B cell (primary cell): ENCODE data around the gene NAGLU. TPM values are rescaled to one million over a fixed set of nuclear protein-coding genes. Genes with fewer than 3 reads are reported as not detected.

Source experiments
- ATAC-seq: fragments of 200-7000 bp; cut with Tn5 transposase; one replicate; pipeline ENCODE4 v1.10.0; 2021; ENCODE audit warnings: low read depth, mild to moderate bottlenecking, moderate number of reproducible peaks, moderate library complexity
- CTCF ChIA-PET: fragments of 350-600 bp; sonication (Branson Sonifier 250); formaldehyde crosslinking; loops from one replicate; lab custom pipeline; 2021; ENCODE audit warnings: antibody characterized with exemption, inconsistent platforms; lab: Charles Lee
- POLR2A ChIA-PET: fragments of 350-600 bp; sonication (Branson Sonifier 250); formaldehyde crosslinking; loops from one replicate; lab custom pipeline; 2021; ENCODE audit warnings: antibody characterized with exemption; lab: Charles Lee
- DNase-seq: peaks from one replicate; pipeline ENCODE4 v3.0.0; 2013
- H2AFZ ChIP-seq: 2 replicates; pipeline ENCODE4 v1.6.1; 2012; ENCODE audit warnings: mild to moderate bottlenecking, low read depth, low read length; ENCODE audit not compliant: insufficient read depth, poor library complexity, severe bottlenecking
- H3K27ac ChIP-seq, 2 donors: 1 replicate in 1 of 2; 2 replicates in 1 of 2; pipeline ENCODE4 v1.5.1; 2012 to 2013; ENCODE audit warnings: low read length in 2 of 2, mild to moderate bottlenecking in 2 of 2, moderate library complexity in 1 of 2
- H3K27me3 ChIP-seq, 4 experiments: fragments of 200-600 bp in 1 of 4; sonication (generic) in 1 of 4; replicated peaks in 1 of 4; 1 replicate in 2 of 4; 2 replicates in 2 of 4; pipeline versions ENCODE4 v1.6.1 to v1.7.0; 2013 to 2016; ENCODE audit warnings: low read length in 3 of 4, mild to moderate bottlenecking in 2 of 4, mixed read lengths in 1 of 4, moderate library complexity in 1 of 4; ENCODE audit not compliant: insufficient read depth in 4 of 4, control insufficient read depth in 3 of 4; ENCODE audit errors: control extremely low read depth in 1 of 4
- H3K36me3 ChIP-seq, 2 experiments: replicated peaks in 1 of 2; 1 replicate in 1 of 2; 2 replicates in 1 of 2; pipeline versions ENCODE4 v1.6.1 to v1.7.1; 2013; ENCODE audit warnings: low read length in 1 of 2; ENCODE audit not compliant: insufficient read depth in 2 of 2, control insufficient read depth in 1 of 2; ENCODE audit errors: control extremely low read depth in 1 of 2, extremely low read depth in 1 of 2
- H3K4me1 ChIP-seq, 2 donors: fragments of 200-600 bp in 1 of 2; sonication (generic) in 1 of 2; 1 replicate in 1 of 2; 2 replicates in 1 of 2; pipeline versions ENCODE4 v1.5.1 to v1.6.1; 2013 to 2017; ENCODE audit warnings: low read length in 2 of 2; ENCODE audit not compliant: control insufficient read depth in 2 of 2, insufficient read depth in 2 of 2
- H3K4me2 ChIP-seq: replicated peaks from 2 replicates; pipeline ENCODE3; 2012; ENCODE audit warnings: mild to moderate bottlenecking, low read depth, low read length; ENCODE audit not compliant: poor library complexity, severe bottlenecking
- H3K4me3 ChIP-seq, 5 experiments: fragments of 200-600 bp in 1 of 5; sonication (generic) in 1 of 5; 1 replicate in 3 of 5; 2 replicates in 2 of 5; pipeline versions ENCODE4 v1.5.1 to v1.7.0; 2011 to 2016; ENCODE audit warnings: low read length in 4 of 5, mild to moderate bottlenecking in 4 of 5, low read depth in 2 of 5, control low read depth in 1 of 5, moderate library complexity in 1 of 5; ENCODE audit not compliant: insufficient read depth in 1 of 5; ENCODE audit errors: control extremely low read depth in 1 of 5, extremely low read depth in 1 of 5
- H3K79me2 ChIP-seq: fragments of 200-600 bp; sonication (generic); one replicate; pipeline ENCODE4 v1.6.0; 2016; ENCODE audit warnings: low read length; ENCODE audit not compliant: control insufficient read depth, insufficient read depth
- H3K9ac ChIP-seq: fragments of 200-600 bp; sonication (generic); 2 replicates; pipeline ENCODE4 v1.6.1; 2017; ENCODE audit warnings: mild to moderate bottlenecking, low read length, moderate library complexity
- H3K9me3 ChIP-seq, 3 donors: one replicate each; pipeline versions ENCODE4 v1.6.1 to v1.7.1; 2013; ENCODE audit warnings: low read length in 2 of 3; ENCODE audit not compliant: control insufficient read depth in 2 of 3, insufficient read depth in 1 of 3; ENCODE audit errors: control extremely low read depth in 1 of 3
- H4K20me1 ChIP-seq: 2 replicates; pipeline ENCODE4 v1.6.0; 2012; ENCODE audit warnings: mild to moderate bottlenecking, low read length; ENCODE audit not compliant: insufficient read depth, control insufficient read depth, poor library complexity, severe bottlenecking
- H3K27ac Mint-ChIP-seq: one replicate; pipeline ENCODE4 v1.8.0; 2021; ENCODE audit warnings: mixed read lengths
- H3K27me3 Mint-ChIP-seq: one replicate; pipeline ENCODE4 v1.8.0; 2021; ENCODE audit warnings: mixed read lengths
- H3K4me1 Mint-ChIP-seq: one replicate; pipeline ENCODE4 v1.8.0; 2021; ENCODE audit warnings: mixed read lengths
- H3K4me3 Mint-ChIP-seq: one replicate; pipeline ENCODE4 v1.8.0; 2021; ENCODE audit warnings: mixed read lengths
- H3K9me3 Mint-ChIP-seq: one replicate; pipeline ENCODE4 v1.8.0; 2022; ENCODE audit warnings: mixed read lengths; ENCODE audit not compliant: insufficient read depth
- CTCF ChIP-seq: fragments of 200-600 bp; IDR thresholded peaks from one replicate; pipeline ENCODE4 v1.8.0; 2022; ENCODE audit warnings: antibody characterized with exemption, mild to moderate bottlenecking
- EZH2 ChIP-seq: IDR thresholded peaks from 2 replicates; pipeline ENCODE4 v1.6.1; 2012; ENCODE audit warnings: borderline replicate concordance, low read depth, mild to moderate bottlenecking, moderate library complexity, low read length; ENCODE audit not compliant: insufficient read depth, poor library complexity, severe bottlenecking
- WGBS: methylation state at CpG from one replicate; pipeline ENCODE4 v1.1.5; 2013; ENCODE audit warnings: missing lambda C conversion rate; ENCODE audit not compliant: insufficient coverage; 5-methylcytosine and 5-hydroxymethylcytosine counted together
- intact Hi-C: fragments of 100-400 bp; cut with micrococcal nuclease; formaldehyde crosslinking; loops from one replicate; pipeline ENCODE4 v1.10.0; 2022
- polyA plus RNA-seq: library from polyadenylated mRNA; depleted of rRNA; stranded (reverse); fragments of >200 nt; gene quantifications from 2 replicates; pipeline ENCODE4 v1.2.3, GENCODE V29; 2012
- total RNA-seq, 2 donors: library from RNA; stranded (reverse); fragments of 120-200 nt in 1 of 2; gene quantifications; 1 replicate in 1 of 2; 2 replicates in 1 of 2; pipeline versions ENCODE4 v1.2.3 to v1.2.4, GENCODE V29; 2013 to 2022

The NAGLU gene
- total and polyA plus RNA-seq, 2 donors (not counting 1 experiment from before 2014, with no cell fraction given): 44.8 to 52.4 TPM

- intact Hi-C loops: no loop called here
- Mint-ChIP-seq H3K27ac (no peak overlapping the region), H3K4me1 (peaks cover 6% of the 10 kb centered on the region), H3K4me3 (no peak overlapping the region), H3K27me3 (no peaks in the 10 kb centered on the region), H3K9me3 (no peaks in the 10 kb centered on the region)
- H3K4me3 ChIP-seq: no peak overlapping the region
- H3K79me2 ChIP-seq: no peaks in the 10 kb centered on the region
- peaks cover 0 to 37% of the 10 kb centered on the region in 2 experiments for H3K36me3 ChIP-seq
- no peak for ATAC-seq
- no peak overlapping the region for H2AFZ ChIP-seq
- ChIA-PET CTCF (no interaction called here), POLR2A (no interaction called here)
- H4K20me1 ChIP-seq: no peaks in the 10 kb centered on the region
- 94% methylated on average over 9 of the region's 9 CpGs for WGBS
- no peak for DNase-seq
- no peaks in the 10 kb centered on the region for H3K9me3 ChIP-seq
- no peak overlapping the region for H3K27ac ChIP-seq
- H3K4me1 ChIP-seq: peaks cover 2 to 7% of the 10 kb centered on the region in 2 donors
- H3K4me2 ChIP-seq: no peak overlapping the region
- no peaks in the 10 kb centered on the region for H3K27me3 ChIP-seq
- no peak for TF ChIP-seq CTCF
- TF ChIP-seq EZH2: no peak
- H3K9ac ChIP-seq: no peak overlapping the region
These were observed 13.7 kb upstream of the NAGLU start for GRCh38 chr17:42522263-42522790.

- no peaks in the 10 kb centered on the region for H3K9me3 Mint-ChIP-seq
- CTCF ChIA-PET: no interaction called here
These were observed 13.2 kb upstream of the NAGLU start for GRCh38 chr17:42522798-42523278.

More at GRCh38 chr17:42522798-42523278, 13.2 kb upstream of the NAGLU start:
- H4K20me1 ChIP-seq: no peaks in the 10 kb centered on the region
- DNase-seq (peak; percentile 7), ATAC-seq (no peak)
- H3K27ac Mint-ChIP-seq: no peak overlapping the region
- no peak overlapping the region for H3K4me2 ChIP-seq
- no peak overlapping the region for H3K4me3 Mint-ChIP-seq
- POLR2A ChIA-PET: no interaction called here
- H3K4me3 ChIP-seq: no peak overlapping the region
- H3K36me3 ChIP-seq: peaks cover 0 to 35% of the 10 kb centered on the region in 2 experiments
- intact Hi-C loops: no loop called here
- peaks cover 5% of the 10 kb centered on the region for H3K4me1 Mint-ChIP-seq
- H3K27ac ChIP-seq: no peak overlapping the region
- H3K9ac ChIP-seq: no peak overlapping the region
- no peaks in the 10 kb centered on the region for H3K27me3 Mint-ChIP-seq
- no peaks in the 10 kb centered on the region for H3K27me3 ChIP-seq
- H3K9me3 ChIP-seq: no peaks in the 10 kb centered on the region
- 97% methylated on average over 8 of the region's 8 CpGs for whole genome bisulfite sequencing
- H3K79me2 ChIP-seq: no peaks in the 10 kb centered on the region
- peaks cover 3 to 8% of the 10 kb centered on the region in 2 donors for H3K4me1 ChIP-seq
- TF ChIP-seq EZH2 (no peak), CTCF (no peak)
- no peak overlapping the region for H2AFZ ChIP-seq
